ENCODE measurements around the gene VWA5B2. TPM values are rescaled to one million over a fixed set of nuclear protein-coding genes. Genes with fewer than 3 reads are reported as not detected.

VWA5B2 gene
- total and polyA plus RNA-seq, 2 of the 13 experiments (the other 11 are each of a cell fraction or from before 2014, with no cell fraction given): 0.03 to 0.04 TPM

- TF ChIP-seq PBX2 (CRISPR knock-in tag; IDR thresholded peaks at IDR 0.05) (no peak), HNF4G (IDR thresholded peaks at IDR 0.05; ENCODE audit: borderline replicate concordance, low read depth, low read length) (no peak; the same call in 1 of the 2 replicates), HNF4G (CRISPR knock-in tag; IDR thresholded peaks at IDR 0.05; ENCODE audit: borderline replicate concordance, low read depth) (no peak), FOXM1 (CRISPR knock-in tag; IDR thresholded peaks at IDR 0.05) (0 out of 2 replicates have a peak, but pooled peaks have one; percentile 45), ZNF784 (CRISPR knock-in tag; IDR thresholded peaks at IDR 0.05; ENCODE audit: borderline replicate concordance) (no peak), MLLT10 (CRISPR knock-in tag; IDR thresholded peaks at IDR 0.05) (no peak), ZNF607 (CRISPR knock-in tag; IDR thresholded peaks at IDR 0.05; ENCODE audit: borderline replicate concordance) (peak; percentile 25; the same call in 1 of the 2 replicates), ZC3H13 (CRISPR knock-in tag; IDR thresholded peaks at IDR 0.05) (peak; percentile 75), HMGXB4 (CRISPR knock-in tag; IDR thresholded peaks at IDR 0.05; ENCODE audit: borderline replicate concordance in 1 of 2, low read depth in 1 of 2) (peak; percentile 73), CENPBD1 (CRISPR knock-in tag; IDR thresholded peaks at IDR 0.05; ENCODE audit: borderline replicate concordance, low read depth) (no peak), ZBTB34 (CRISPR knock-in tag; IDR thresholded peaks at IDR 0.05) (0 out of 2 replicates have a peak, but pooled peaks have one; percentile 68), RXRB (CRISPR knock-in tag; IDR thresholded peaks at IDR 0.05; ENCODE audit: borderline replicate concordance) (peak; percentile 67; the same call in 1 of the 2 replicates), ZNF552 (CRISPR knock-in tag; IDR thresholded peaks at IDR 0.05; ENCODE audit: borderline replicate concordance) (no peak), ZFP37 (CRISPR knock-in tag; IDR thresholded peaks at IDR 0.05; ENCODE audit: borderline replicate concordance) (no peak), BCL6 (CRISPR knock-in tag; IDR thresholded peaks at IDR 0.05) (peak; percentile 54), ZNF841 (CRISPR knock-in tag; IDR thresholded peaks at IDR 0.05; ENCODE audit: borderline replicate concordance) (no peak), ZNF383 (CRISPR knock-in tag; IDR thresholded peaks at IDR 0.05; ENCODE audit: borderline replicate concordance) (no peak), KMT2A (CRISPR knock-in tag; IDR thresholded peaks at IDR 0.05) (peak; percentile 79), ZBTB37 (CRISPR knock-in tag; IDR thresholded peaks at IDR 0.05) (no peak), TCF12 (IDR thresholded peaks at IDR 0.05) (no peak), TCF12 (CRISPR knock-in tag; IDR thresholded peaks at IDR 0.05) (no peak)
Observed at GRCh38 chr3:184248454-184249411, 19.3 kb downstream of the VWA5B2 start, which contains the start of gene ALG3 (continued).

Data from HepG2 (cell line).